Limb (tissue), 2 donors: ENCODE measurements around the gene CTNND2.

Source experiments
- DNase-seq, 2 donors: peaks; one replicate each; pipeline ENCODE4 v3.0.0-alpha.2; 2016; ENCODE audit errors: extremely low spot score in 2 of 2

Gene CTNND2

GRCh38 chr5:11777096-11777495 lies 127.2 kb downstream of the CTNND2 start:
- DNase-seq = no peak

GRCh38 chr5:11770310-11770709 lies 133.9 kb downstream of the CTNND2 start:
- DNase-seq = no peak

- no peak for DNase-seq
Observed at GRCh38 chr5:11760934-11761603, 143.2 kb downstream of the CTNND2 start.

GRCh38 chr5:11758321-11758720 lies 145.9 kb downstream of the CTNND2 start:
- DNase-seq = no peak

GRCh38 chr5:11757661-11758060 lies 146.6 kb downstream of the CTNND2 start:
- DNase-seq = no peak

DNA sequence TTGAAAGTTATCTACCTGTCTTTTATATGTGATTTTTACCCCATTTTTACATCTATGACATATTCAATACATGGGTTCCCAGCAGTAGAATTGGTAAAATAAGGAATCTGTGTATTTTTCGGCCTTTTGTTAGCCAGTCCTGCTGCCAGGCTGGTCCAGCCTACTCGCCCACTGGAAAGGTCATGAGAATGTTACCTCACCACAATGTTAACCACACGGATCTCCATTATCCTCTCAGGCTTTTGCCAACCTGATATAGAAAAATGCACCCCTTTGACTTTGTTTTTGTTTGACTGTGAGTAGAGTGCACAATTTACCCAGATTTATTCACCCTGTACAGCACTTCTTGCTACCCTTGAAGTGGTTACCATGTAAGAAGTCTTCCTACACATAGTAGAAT lies 167.2 kb downstream of the CTNND2 start:
- DNase-seq = no peak

- no peak for DNase-seq
Observed at GRCh38 chr5:11734369-11734768, 169.9 kb downstream of the CTNND2 start.

DNA sequence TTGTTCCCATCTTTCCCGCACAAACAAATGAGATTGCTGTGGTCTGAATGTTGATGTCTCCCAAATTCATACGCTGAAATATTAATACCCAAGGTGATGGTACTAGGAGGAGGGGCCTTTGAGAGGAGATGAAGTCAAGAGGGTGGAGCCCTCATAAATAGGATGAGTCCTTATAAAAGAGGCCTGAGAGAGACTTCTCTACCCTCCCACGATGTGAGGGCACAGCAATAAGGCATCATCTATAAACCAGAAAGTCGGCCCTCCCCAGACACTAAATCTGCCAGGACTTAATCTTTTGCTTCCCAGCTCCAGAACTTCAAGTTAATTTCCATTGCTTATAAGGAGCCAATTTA lies 170.4 kb downstream of the CTNND2 start:
- no peak for DNase-seq

DNA sequence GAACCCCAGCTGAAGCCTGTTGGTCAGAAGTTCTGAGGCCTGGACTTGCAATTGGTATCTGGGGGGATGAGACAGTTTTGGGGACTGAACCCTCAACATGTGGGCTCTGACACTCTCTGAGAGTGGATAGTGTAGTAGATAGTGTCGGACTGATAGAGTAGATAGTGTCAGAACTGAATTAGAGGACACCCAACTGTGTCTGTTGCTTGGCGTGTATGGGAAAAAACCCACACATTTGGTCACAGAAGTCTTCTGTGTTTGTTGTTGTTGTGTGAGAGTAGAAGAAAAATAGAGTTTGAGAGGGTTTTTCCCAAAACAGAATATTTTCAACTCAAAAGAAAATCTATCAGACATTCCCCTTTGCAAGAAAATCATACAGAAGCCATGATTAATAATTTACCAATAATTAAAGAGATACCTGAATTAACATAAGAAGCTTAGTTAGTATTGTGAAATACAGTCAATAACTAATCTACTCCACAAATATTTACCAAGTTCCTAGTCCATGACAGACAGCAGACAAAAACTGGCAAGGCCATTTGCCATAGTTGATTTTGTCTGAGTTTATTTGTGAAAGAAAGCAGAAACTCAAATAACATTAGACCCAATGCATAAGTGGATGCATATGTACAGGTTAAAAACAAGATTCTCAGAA lies 170.9 kb downstream of the CTNND2 start:
- no peak for DNase-seq

GRCh38 chr5:11724940-11725339 lies 179.3 kb downstream of the CTNND2 start:
- DNase-seq = no peak

GRCh38 chr5:11719888-11720481 lies 184.3 kb downstream of the CTNND2 start:
- DNase-seq = peak; percentile 27 to 60

- DNase-seq = no peak
Observed at GRCh38 chr5:11715461-11716196, 188.6 kb downstream of the CTNND2 start.

DNA sequence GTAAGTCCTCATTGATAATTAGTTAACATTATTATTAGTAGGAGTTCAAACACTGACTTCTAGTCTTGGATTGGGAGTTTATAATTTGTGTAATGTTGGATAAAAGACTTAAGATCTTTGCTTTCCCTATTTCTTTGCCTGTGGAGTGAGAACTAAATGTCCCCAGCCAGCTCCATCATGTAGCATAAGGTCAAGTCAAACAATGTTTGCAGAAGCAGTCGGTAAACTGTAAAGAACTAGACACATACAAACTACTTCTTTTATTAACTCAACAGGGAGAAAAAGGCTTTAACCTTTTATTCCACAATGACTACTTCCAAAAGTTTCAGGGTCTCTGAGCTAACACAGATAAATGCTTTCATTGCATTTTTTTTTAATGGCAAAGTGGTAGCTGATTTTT lies 192.3 kb downstream of the CTNND2 start:
- no peak for DNase-seq

GRCh38 chr5:11709021-11709420 lies 195.2 kb downstream of the CTNND2 start:
- DNase-seq = no peak

DNA sequence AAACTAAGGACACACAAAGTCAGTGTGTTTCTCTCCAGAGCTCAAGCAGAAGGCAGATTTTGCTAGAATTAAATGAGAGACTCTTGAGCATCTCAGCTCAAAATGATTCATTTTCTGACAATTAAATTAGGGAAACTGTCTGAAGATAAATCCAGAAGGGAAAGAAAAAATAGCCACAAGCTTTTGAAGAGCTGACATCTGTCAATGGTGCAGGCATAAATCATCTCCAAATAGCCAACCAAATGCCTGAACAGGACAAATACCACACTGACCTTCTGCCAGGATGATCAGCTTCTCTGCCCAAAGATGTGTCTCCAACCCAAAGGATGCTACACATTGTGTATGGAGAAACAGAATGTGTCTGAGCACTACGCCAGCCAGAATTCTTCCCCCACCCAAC lies 199.3 kb downstream of the CTNND2 start:
- DNase-seq = no peak

- DNase-seq = no peak
Observed at GRCh38 chr5:11700391-11700790, 203.9 kb downstream of the CTNND2 start.

DNA sequence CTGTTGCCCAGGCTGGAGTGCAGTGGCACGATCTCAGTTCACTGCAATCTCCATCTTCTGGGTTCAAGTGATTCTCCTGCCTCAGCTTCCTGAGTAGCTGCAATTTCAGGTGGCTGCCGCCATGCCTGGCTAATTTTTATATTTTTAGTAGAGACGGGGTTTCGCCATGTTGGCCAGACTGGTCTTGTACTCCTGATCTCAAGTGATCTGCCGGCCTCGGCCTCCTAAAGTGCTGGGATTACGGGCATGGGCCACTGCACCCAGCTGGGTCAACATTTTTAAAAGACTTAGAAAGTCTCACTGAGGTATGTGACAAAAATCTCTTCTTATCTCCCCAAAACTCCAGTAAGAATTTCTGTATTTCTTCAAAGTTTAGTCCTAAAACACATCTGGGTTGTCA lies 211.6 kb downstream of the CTNND2 start:
- no peak for DNase-seq

DNA sequence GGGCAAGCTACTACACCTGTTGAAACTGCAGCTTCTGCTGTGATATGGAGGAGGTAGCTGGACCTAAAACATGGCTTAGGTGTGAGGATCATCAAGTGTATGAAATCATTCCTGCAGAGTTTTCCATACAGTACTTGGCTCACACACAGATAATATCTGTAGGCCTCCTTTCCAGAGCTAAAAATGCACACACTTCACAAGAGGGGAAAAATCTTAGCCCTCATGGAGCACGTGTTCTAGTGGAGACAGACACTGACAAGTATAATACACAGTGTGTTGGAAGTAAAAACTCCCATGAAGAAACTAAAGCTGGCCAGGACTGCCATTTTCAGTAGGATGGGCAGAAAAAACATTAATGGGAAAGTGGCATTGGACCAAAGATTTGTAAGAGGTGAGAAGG lies 216.7 kb downstream of the CTNND2 start:
- DNase-seq = no peak

DNA sequence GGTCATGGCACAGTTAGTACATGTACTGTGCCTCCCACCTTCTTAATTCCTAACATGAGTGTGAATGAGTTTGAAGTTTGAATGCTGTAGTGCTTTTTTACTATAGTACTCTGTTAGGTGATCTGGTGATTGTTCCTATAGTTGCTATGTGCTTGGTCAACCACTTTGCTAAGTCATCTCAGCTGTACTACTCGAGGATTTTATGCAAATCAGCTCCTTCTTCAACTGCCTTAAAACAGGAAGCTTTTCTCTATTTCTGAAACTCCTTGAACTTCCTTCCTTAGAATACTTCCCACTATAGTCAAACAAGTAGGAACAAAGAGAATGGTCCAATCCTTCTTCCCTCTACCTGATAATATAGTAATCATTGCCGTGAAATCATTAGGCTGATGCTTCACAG lies 219.6 kb downstream of the CTNND2 start:
- DNase-seq = no peak

DNA sequence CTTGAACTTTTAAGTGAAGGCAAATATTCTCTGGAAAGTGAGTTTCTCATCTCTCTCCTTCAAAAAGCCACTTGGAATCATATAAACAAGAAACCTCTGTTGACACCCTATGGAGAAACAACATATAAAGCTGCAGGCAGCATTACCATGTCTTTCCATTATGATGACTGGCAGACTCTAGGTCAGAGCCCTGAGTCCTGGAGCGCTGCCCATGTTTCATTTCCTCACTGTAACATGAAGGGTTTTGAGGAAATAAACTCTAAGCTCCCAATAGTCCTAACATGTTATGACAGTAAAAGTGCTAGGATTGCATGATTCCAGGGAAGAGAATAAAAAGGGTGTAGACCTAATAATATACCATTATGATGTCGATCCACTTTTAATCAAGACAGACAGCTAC lies 220.6 kb downstream of the CTNND2 start:
- DNase-seq = no peak

DNA sequence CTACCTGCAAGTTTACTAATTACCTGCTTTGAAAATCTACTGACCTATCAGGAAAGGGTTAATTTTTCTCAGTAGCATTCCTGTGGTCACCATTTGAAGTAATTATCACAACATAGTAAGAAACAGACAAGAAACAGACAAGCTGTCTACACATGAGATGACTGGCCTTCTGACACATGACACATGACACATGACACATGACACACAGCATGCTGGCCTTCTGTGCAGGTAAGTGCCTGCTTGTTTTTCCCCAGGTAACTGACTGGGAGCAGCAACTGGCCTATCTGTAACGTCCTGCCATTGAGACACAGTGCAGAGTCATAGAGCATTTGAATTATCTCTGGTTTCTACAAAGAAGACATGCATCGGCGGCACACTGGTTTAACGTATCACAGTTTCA lies 222.4 kb downstream of the CTNND2 start:
- DNase-seq = no peak

GRCh38 chr5:11679676-11680075 lies 224.6 kb downstream of the CTNND2 start:
- no peak for DNase-seq
